ENCODE data around the gene MGST2.
"Not testable (repeated sequence)": the region's sequence is repeated elsewhere in the genome, so short reads cannot be mapped to it uniquely, and the experiment has no call there.

GRCh38 chr4:139698167-139698925 lies 32.7 kb downstream of the MGST2 start:
- TF ChIP-seq POLR2A, CTCF (IDR thresholded peaks at IDR 0.05): not testable (repeated sequence)

Measured in body of pancreas (tissue), 4 donors.